Fibroblast of lung (primary cell): ENCODE measurements around the gene CSRP1. TPM values are rescaled to one million over a fixed set of nuclear protein-coding genes. Genes with fewer than 3 reads are reported as not detected.
A peak's percentile ranks its signal among the peaks of the same experiment; 100 is the strongest.
"Not testable (repeated sequence)": the region's sequence is repeated elsewhere in the genome, so short reads cannot be mapped to it uniquely, and the experiment has no call there.

Experiments
- DNase-seq, 2 donors: peaks; one replicate each; pipeline versions ENCODE4 v3.0.0 to v3.0.0-alpha.2; 2010; ENCODE audit warnings: low read depth in 2 of 2
- H2AFZ ChIP-seq: 2 replicates; pipeline ENCODE4 v1.5.1; 2012; ENCODE audit warnings: low read length, control low read depth, inconsistent platforms
- H3K27ac ChIP-seq: 2 replicates; pipeline ENCODE4 v1.5.1; 2011; ENCODE audit warnings: low read length, control low read depth; ENCODE audit not compliant: insufficient read depth
- H3K27me3 ChIP-seq: 2 replicates; pipeline ENCODE4 v1.5.1; 2011; ENCODE audit warnings: mild to moderate bottlenecking, low read length; ENCODE audit not compliant: control insufficient read depth, insufficient read depth
- H3K36me3 ChIP-seq: 2 replicates; pipeline ENCODE4 v1.5.1; 2011; ENCODE audit warnings: low read length; ENCODE audit not compliant: control insufficient read depth, insufficient read depth
- H3K4me1 ChIP-seq: 2 replicates; pipeline ENCODE4 v1.5.1; 2011; ENCODE audit warnings: low read length; ENCODE audit not compliant: control insufficient read depth, insufficient read depth; ENCODE audit errors: extremely low read depth
- H3K4me2 ChIP-seq: 2 replicates; pipeline ENCODE4 v1.5.1; 2011; ENCODE audit warnings: low read length, control low read depth; ENCODE audit not compliant: insufficient read depth; ENCODE audit errors: extremely low read depth
- H3K4me3 ChIP-seq, 4 experiments: fragments of 200-600 bp in 1 of 4; sonication (generic) in 1 of 4; replicated peaks in 1 of 4; 2 replicates each; pipeline ENCODE4 v1.5.1; 2011 to 2016; ENCODE audit warnings: low read length in 4 of 4, low read depth in 3 of 4, mild to moderate bottlenecking in 3 of 4, control low read depth in 2 of 4, inconsistent platforms in 1 of 4, mixed read lengths in 1 of 4; ENCODE audit not compliant: insufficient read depth in 1 of 4; ENCODE audit errors: control extremely low read depth in 1 of 4
- H3K79me2 ChIP-seq: 2 replicates; pipeline ENCODE4 v1.5.1; 2012; ENCODE audit warnings: mild to moderate bottlenecking, low read length, inconsistent platforms; ENCODE audit not compliant: control insufficient read depth, insufficient read depth
- H3K9ac ChIP-seq: 2 replicates; pipeline ENCODE4 v1.5.1; 2011; ENCODE audit warnings: mild to moderate bottlenecking, low read length, control low read depth; ENCODE audit not compliant: insufficient read depth
- H3K9me3 ChIP-seq: 2 replicates; pipeline ENCODE4 v1.5.1; 2012; ENCODE audit warnings: low read depth, low read length; ENCODE audit not compliant: control insufficient read depth, insufficient read depth
- H4K20me1 ChIP-seq: 2 replicates; pipeline ENCODE4 v1.5.1; 2011; ENCODE audit warnings: low read length; ENCODE audit not compliant: control insufficient read depth, insufficient read depth; ENCODE audit errors: extremely low read depth
- EZH2 ChIP-seq: IDR thresholded peaks from 2 replicates; pipeline ENCODE4 v1.5.1; 2012; ENCODE audit warnings: low read length, control low read depth, mild to moderate bottlenecking; ENCODE audit errors: missing control alignments
- polyA plus RNA-seq, 2 donors: library from polyadenylated mRNA; depleted of rRNA in 1 of 2; stranded (reverse) in 1 of 2; unstranded in 1 of 2; fragments of >200 nt; gene quantifications; 2 replicates each; pipeline ENCODE4 v1.2.1, GENCODE V29; 2011 to 2012; ENCODE audit warnings: missing spikeins in 1 of 2
- total RNA-seq: library from RNA; depleted of rRNA; stranded (reverse); fragments of >200 nt; gene quantifications from 2 replicates; pipeline ENCODE4 v1.2.1, GENCODE V29; 2014
- TF ChIP-seq, protein P1 (sequence below), 2 donors: IDR thresholded peaks in 1 of 2; conservative IDR thresholded peaks in 1 of 2; 1 replicate in 1 of 2; 2 replicates in 1 of 2; pipeline ENCODE4 v1.5.1; 2011 to 2012; ENCODE audit warnings: low read length in 2 of 2, control low read depth in 1 of 2, inconsistent platforms in 1 of 2, low read depth in 1 of 2, mild to moderate bottlenecking in 1 of 2

The CSRP1 gene
- total and polyA plus RNA-seq, 2 donors (not counting 1 experiment from before 2014, with no cell fraction given), result 195 to 1,081 TPM

DNA sequence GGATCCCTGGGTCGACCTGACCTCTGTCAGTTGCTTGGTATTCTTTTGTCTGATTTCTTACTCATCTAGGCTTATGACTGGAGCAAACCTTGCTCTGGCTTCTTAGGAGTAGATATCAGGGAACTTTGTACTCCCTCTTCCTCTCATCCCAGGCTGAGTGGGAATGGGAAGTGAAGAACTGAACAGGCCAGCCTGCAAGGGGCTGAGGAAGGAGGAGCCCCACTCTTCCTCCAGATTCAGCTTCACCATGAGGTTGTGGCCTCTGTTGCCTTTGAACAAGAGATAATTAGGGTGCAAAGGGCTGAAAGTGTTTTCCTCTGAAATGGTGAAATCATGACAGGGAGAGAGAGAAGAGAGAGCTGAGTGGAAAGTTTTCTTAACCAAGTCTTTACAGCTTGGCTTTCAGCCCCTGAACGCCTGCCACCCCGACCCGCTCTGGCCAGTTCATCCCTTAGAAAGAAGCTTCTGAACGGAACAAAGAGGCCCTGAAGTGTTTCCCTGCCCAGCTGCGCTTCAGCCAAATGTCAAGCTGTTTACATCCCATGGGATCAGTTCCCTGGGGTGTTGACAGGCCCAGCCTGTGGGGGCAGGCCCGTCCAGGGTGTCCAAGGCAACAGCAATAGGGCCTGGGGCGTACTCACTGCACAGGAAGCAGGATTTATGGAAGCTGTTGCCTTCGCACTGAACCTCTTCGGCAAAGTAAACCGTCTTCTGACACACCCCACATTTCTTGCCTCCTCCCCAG lies 11.2 kb downstream of the CSRP1 start:
- peaks cover 48% of the 10 kb centered on the region for H3K4me1 ChIP-seq
- no peak overlapping the region for H2AFZ ChIP-seq
- peak overlapping the region; percentile 37 for H3K4me2 ChIP-seq
- H3K27ac ChIP-seq, result peak overlapping the region; percentile 58
- H3K27me3 ChIP-seq, result no peaks in the 10 kb centered on the region
- no peak for TF ChIP-seq EZH2
- TF ChIP-seq, protein P1, sequence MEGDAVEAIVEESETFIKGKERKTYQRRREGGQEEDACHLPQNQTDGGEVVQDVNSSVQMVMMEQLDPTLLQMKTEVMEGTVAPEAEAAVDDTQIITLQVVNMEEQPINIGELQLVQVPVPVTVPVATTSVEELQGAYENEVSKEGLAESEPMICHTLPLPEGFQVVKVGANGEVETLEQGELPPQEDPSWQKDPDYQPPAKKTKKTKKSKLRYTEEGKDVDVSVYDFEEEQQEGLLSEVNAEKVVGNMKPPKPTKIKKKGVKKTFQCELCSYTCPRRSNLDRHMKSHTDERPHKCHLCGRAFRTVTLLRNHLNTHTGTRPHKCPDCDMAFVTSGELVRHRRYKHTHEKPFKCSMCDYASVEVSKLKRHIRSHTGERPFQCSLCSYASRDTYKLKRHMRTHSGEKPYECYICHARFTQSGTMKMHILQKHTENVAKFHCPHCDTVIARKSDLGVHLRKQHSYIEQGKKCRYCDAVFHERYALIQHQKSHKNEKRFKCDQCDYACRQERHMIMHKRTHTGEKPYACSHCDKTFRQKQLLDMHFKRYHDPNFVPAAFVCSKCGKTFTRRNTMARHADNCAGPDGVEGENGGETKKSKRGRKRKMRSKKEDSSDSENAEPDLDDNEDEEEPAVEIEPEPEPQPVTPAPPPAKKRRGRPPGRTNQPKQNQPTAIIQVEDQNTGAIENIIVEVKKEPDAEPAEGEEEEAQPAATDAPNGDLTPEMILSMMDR (conservative IDR thresholded peaks at IDR 0.05 in 1 of 2, IDR thresholded peaks at IDR 0.05 in 1 of 2; ENCODE audit: low read depth in 1 of 2, low read length in 2 of 2), result no peak
- H3K79me2 ChIP-seq, result peaks cover 53% of the 10 kb centered on the region
- no peak overlapping the region for H3K4me3 ChIP-seq
- no peak overlapping the region for H3K9ac ChIP-seq
- peaks cover 21% of the 10 kb centered on the region for H3K36me3 ChIP-seq
- no peaks in the 10 kb centered on the region for H4K20me1 ChIP-seq
- peak; percentile 39 to 95 for DNase-seq
- H3K9me3 ChIP-seq, result no peaks in the 10 kb centered on the region

DNA sequence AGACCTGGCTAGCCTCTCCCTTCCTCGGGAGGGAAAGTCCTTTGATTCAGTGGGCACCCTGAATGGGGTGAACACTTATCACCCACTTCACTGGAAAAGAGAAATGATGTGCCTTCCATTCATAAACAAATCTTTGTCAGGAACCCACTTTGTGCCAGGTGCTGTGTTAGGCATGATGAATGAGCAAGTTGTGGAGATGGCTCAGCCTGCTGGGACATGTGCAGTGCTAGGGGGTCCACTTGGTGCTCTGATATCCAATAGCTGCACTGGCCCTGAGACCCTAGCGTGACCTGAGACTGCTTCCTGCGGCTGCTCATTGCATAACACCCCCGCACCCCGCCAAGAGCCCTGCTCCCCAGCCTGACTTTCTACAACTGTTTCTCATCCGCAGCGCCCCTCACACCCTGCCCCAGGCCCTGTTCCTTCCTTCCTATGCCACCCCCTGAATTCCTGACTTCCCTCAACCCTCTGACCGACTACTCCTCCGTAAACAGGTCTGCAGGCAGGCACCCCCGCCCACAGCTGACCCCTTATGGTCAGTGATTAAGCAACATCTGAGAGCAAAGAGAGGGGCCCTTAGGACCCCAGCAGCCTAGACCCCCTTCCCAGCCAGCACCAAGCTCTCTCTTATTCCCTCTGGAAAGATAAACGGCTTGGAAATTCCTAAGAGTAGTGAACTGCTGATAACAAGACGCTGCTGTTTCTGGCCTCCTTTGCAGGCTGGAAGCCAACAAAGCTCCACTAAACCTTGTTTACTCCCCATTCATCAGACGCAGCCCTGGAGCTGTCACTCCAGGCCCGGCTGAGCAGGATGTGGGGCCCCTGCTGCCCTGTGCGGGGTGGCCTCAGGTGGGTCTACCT lies 12.9 kb downstream of the CSRP1 start:
- Histone ChIP-seq H3K36me3 (peaks cover 21% of the 10 kb centered on the region), H4K20me1 (no peaks in the 10 kb centered on the region), H3K4me1 (peaks cover 55% of the 10 kb centered on the region), H2AFZ (no peak overlapping the region), H3K4me3 (no peak overlapping the region), H3K4me2 (no peak overlapping the region), H3K27ac (no peak overlapping the region), H3K27me3 (no peaks in the 10 kb centered on the region), H3K79me2 (peaks cover 38% of the 10 kb centered on the region), H3K9me3 (no peaks in the 10 kb centered on the region), H3K9ac (no peak overlapping the region)
- peak; percentile 74 to 83 for DNase-seq
- TF ChIP-seq, protein P1 (conservative IDR thresholded peaks at IDR 0.05 in 1 of 2, IDR thresholded peaks at IDR 0.05 in 1 of 2; ENCODE audit: low read depth in 1 of 2, low read length in 2 of 2), result no peak
- TF ChIP-seq EZH2, result no peak

DNA sequence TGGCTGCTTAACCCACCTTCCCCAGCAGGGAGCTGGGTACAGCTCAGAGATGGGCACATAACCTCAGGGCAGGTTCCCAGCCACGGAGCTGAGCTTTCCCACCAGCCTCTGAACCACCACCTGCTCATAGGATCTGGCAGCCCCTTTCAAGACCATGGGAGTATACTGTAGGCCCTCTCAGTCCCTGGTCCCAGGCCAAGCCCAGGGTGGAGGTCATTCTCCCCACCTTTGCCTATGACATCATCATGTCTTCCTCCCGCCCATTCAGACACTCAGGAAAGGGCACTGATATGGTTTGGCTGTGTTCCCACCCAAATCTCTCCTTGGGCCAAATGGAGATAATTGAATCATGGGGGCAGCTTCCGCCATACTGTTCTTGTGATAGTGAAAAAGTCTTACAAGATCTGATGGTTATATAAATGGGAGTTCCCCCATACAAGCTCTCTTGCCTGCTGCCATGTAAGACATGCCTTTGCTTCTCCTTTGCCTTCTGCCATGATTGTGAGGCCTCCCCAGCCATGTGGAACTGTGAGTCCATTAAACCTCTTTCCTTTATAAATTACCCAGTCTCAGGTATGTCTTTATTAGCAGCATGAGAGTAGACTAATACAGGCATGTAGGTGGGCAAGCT lies 13.8 kb downstream of the CSRP1 start:
- not testable (repeated sequence) for H3K9ac ChIP-seq, H3K9me3 ChIP-seq, H3K27me3 ChIP-seq, H4K20me1 ChIP-seq, H2AFZ ChIP-seq, H3K4me3 ChIP-seq, H3K27ac ChIP-seq, H3K4me2 ChIP-seq
- Histone ChIP-seq H3K36me3 (peaks cover 23% of the 10 kb centered on the region), H3K79me2 (peaks cover 30% of the 10 kb centered on the region), H3K4me1 (peaks cover 61% of the 10 kb centered on the region)
- peak in 1 of 2 donors; percentile 30 for DNase-seq
